Panc1 (cell line): ENCODE data around the gene NIT2. TPM values are rescaled to one million over a fixed set of nuclear protein-coding genes. Genes with fewer than 3 reads are reported as not detected.

Source experiments
- ATAC-seq: fragments of 200-7000 bp; cut with Tn5 transposase; 2 replicates; pipeline ENCODE4 v1.9.1; 2020; ENCODE audit warnings: mild to moderate bottlenecking, moderate library complexity
- BruUV-seq: library from RNA; stranded (reverse); fragments of 400-500 nt; replicated peaks from 2 replicates; lab custom pipeline; 2021; lab: Mats Ljungman, UMichigan
- CTCF ChIA-PET: fragments of 300-600 bp; sonication (Branson Sonifier 250); formaldehyde crosslinking; loops from one replicate; lab custom pipeline; 2022; ENCODE audit warnings: antibody characterized with exemption; lab: Charles Lee
- POLR2A ChIA-PET: fragments of 300-600 bp; sonication (Branson Sonifier 250); formaldehyde crosslinking; loops from one replicate; lab custom pipeline; 2022; ENCODE audit warnings: antibody characterized with exemption; lab: Charles Lee
- DNase-seq: peaks from one replicate; pipeline ENCODE4 v3.0.0-alpha.2; 2010; ENCODE audit warnings: low read depth, low spot score
- H3K27ac ChIP-seq: 2 replicates; pipeline ENCODE4 v1.5.1; 2011; ENCODE audit warnings: mild to moderate bottlenecking, low read length, inconsistent platforms
- H3K27me3 ChIP-seq: fragments of 200-500 bp; sonication (Bioruptor generic); 2 replicates; pipeline ENCODE4 v1.6.0; 2014; ENCODE audit warnings: low read length, inconsistent platforms; ENCODE audit not compliant: control insufficient read depth, insufficient read depth
- H3K36me3 ChIP-seq: fragments of 200-500 bp; sonication (Bioruptor generic); 2 replicates; pipeline ENCODE4 v1.5.1; 2014; ENCODE audit warnings: inconsistent platforms, mild to moderate bottlenecking, low read length, moderate library complexity; ENCODE audit not compliant: control insufficient read depth, insufficient read depth
- H3K4me1 ChIP-seq: 2 replicates; pipeline ENCODE4 v1.5.1; 2011; ENCODE audit warnings: inconsistent platforms, mild to moderate bottlenecking, low read length, moderate library complexity; ENCODE audit not compliant: control insufficient read depth, insufficient read depth
- H3K4me3 ChIP-seq, 2 experiments: 2 replicates each; pipeline ENCODE4 v1.5.1; 2011 to 2012; ENCODE audit warnings: low read depth in 2 of 2, low read length in 2 of 2, mild to moderate bottlenecking in 2 of 2, inconsistent platforms in 1 of 2, moderate library complexity in 1 of 2
- H3K9me3 ChIP-seq: fragments of 200-500 bp; sonication (Bioruptor generic); 2 replicates; pipeline ENCODE4 v1.5.1; 2014; ENCODE audit warnings: low read depth, mild to moderate bottlenecking, inconsistent platforms, low read length, moderate library complexity; ENCODE audit not compliant: control insufficient read depth, insufficient read depth
- POLR2AphosphoS5 ChIP-seq: IDR thresholded peaks from 2 replicates; pipeline ENCODE4 v1.6.1; 2012; ENCODE audit warnings: mild to moderate bottlenecking, low read depth, low read length, moderate library complexity
- SIN3A ChIP-seq: IDR thresholded peaks from 2 replicates; pipeline ENCODE4 v1.6.1; 2012; ENCODE audit warnings: low read depth, mild to moderate bottlenecking, low read length, moderate library complexity, borderline replicate concordance; ENCODE audit not compliant: insufficient read depth
- TCF7L2 ChIP-seq: IDR thresholded peaks from 2 replicates; pipeline ENCODE4 v1.6.1; 2011; ENCODE audit warnings: mild to moderate bottlenecking, low read depth, low read length, inconsistent platforms
- in situ Hi-C: cut with HindIII; loops from 2 replicates; pipeline ENCODE4 v1.10.0; 2016; ENCODE audit warnings: low sequenced_read_pairs, low pct_unique_long_range_greater_than_20kb
- intact Hi-C: fragments of 100-400 bp; cut with micrococcal nuclease; formaldehyde crosslinking; loops from one replicate; pipeline ENCODE4 v1.10.0; 2022; ENCODE audit not compliant: unreplicated experiment
- total RNA-seq: library from RNA; stranded (reverse); gene quantifications from one replicate; pipeline ENCODE4 v1.2.1, GENCODE V29; 2021; ENCODE audit not compliant: unreplicated experiment
- TF ChIP-seq, protein P1 (sequence below): fragments of 450-650 bp; IDR thresholded peaks from 2 replicates; pipeline ENCODE4 v1.5.1; 2017; ENCODE audit warnings: mild to moderate bottlenecking
- TF ChIP-seq, protein P2 (sequence below), 2 experiments: IDR thresholded peaks; 2 replicates each; pipeline ENCODE4 v1.6.1; 2011 to 2012; ENCODE audit warnings: low read depth in 2 of 2, control low read depth in 1 of 2, low read length in 1 of 2, mild to moderate bottlenecking in 1 of 2, moderate library complexity in 1 of 2; ENCODE audit not compliant: insufficient read depth in 1 of 2

The NIT2 gene
- total RNA-seq, 1 experiment from 2014 or later = 97.2 TPM

DNA sequence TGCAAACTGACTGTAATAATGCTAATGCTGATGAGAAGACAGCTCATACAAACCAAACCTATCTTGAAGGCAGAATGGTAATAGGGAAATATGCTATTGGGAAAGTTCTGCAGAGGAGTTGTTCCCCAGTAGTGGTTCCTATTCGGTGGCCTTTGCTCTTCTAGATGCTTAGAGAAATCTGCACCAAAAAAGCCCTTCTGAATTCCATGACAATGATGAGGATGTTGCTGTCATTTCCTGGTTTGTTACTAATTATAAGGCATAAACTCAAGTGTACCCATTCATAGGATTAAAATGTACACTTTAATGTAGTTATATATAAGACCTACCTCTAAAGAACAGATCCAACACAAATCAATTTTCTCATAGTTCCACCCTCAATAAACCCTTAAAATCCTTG, 36.2 kb downstream of the NIT2 start:
- POLR2A ChIA-PET = no interaction called here
- in situ Hi-C loops = no loop called here
- Histone ChIP-seq H3K4me3 (no peak overlapping the region), H3K4me1 (no peaks in the 10 kb centered on the region), H3K27ac (no peak overlapping the region), H3K9me3 (no peaks in the 10 kb centered on the region), H3K27me3 (no peaks in the 10 kb centered on the region), H3K36me3 (peaks cover 39% of the 10 kb centered on the region)
- no TSS peak for BruUV-seq
- CTCF ChIA-PET = no interaction called here
- TF ChIP-seq, protein P1, sequence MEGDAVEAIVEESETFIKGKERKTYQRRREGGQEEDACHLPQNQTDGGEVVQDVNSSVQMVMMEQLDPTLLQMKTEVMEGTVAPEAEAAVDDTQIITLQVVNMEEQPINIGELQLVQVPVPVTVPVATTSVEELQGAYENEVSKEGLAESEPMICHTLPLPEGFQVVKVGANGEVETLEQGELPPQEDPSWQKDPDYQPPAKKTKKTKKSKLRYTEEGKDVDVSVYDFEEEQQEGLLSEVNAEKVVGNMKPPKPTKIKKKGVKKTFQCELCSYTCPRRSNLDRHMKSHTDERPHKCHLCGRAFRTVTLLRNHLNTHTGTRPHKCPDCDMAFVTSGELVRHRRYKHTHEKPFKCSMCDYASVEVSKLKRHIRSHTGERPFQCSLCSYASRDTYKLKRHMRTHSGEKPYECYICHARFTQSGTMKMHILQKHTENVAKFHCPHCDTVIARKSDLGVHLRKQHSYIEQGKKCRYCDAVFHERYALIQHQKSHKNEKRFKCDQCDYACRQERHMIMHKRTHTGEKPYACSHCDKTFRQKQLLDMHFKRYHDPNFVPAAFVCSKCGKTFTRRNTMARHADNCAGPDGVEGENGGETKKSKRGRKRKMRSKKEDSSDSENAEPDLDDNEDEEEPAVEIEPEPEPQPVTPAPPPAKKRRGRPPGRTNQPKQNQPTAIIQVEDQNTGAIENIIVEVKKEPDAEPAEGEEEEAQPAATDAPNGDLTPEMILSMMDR = no peak
- TF ChIP-seq SIN3A (no peak), POLR2AphosphoS5 (no peak)
- TF ChIP-seq, protein P2, sequence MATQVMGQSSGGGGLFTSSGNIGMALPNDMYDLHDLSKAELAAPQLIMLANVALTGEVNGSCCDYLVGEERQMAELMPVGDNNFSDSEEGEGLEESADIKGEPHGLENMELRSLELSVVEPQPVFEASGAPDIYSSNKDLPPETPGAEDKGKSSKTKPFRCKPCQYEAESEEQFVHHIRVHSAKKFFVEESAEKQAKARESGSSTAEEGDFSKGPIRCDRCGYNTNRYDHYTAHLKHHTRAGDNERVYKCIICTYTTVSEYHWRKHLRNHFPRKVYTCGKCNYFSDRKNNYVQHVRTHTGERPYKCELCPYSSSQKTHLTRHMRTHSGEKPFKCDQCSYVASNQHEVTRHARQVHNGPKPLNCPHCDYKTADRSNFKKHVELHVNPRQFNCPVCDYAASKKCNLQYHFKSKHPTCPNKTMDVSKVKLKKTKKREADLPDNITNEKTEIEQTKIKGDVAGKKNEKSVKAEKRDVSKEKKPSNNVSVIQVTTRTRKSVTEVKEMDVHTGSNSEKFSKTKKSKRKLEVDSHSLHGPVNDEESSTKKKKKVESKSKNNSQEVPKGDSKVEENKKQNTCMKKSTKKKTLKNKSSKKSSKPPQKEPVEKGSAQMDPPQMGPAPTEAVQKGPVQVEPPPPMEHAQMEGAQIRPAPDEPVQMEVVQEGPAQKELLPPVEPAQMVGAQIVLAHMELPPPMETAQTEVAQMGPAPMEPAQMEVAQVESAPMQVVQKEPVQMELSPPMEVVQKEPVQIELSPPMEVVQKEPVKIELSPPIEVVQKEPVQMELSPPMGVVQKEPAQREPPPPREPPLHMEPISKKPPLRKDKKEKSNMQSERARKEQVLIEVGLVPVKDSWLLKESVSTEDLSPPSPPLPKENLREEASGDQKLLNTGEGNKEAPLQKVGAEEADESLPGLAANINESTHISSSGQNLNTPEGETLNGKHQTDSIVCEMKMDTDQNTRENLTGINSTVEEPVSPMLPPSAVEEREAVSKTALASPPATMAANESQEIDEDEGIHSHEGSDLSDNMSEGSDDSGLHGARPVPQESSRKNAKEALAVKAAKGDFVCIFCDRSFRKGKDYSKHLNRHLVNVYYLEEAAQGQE (IDR thresholded peaks at IDR 0.05; ENCODE audit: insufficient read depth in 1 of 2, low read depth in 2 of 2, low read length in 1 of 2) = no peak
- no peak for DNase-seq
- intact Hi-C loops = no loop called here
- ATAC-seq = no peak

DNA sequence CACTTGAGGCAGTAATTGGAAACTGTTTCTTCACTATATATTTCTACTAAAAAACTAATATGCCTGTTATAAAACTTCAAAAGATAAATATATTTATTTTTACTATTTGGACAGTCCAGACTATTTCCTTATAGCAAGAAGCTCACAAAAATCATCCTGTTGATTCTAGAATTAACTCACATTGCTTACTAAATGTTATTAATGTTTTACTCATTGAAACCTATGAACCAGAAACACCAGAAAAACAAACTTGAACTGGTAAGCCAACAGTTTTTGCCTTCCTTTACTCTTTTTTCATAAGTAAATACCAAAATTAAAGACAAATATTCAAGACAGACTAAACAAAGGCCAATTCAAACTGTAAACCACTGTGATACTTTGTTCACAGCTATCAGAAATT, 40.0 kb downstream of the NIT2 start:
- in situ Hi-C loops (no loop called here), intact Hi-C loops (no loop called here)
- H3K27me3 ChIP-seq = no peaks in the 10 kb centered on the region
- ATAC-seq (no peak), DNase-seq (no peak)
- no TSS peak for BruUV-seq
- no peaks in the 10 kb centered on the region for H3K9me3 ChIP-seq
- CTCF ChIA-PET = no interaction called here
- no peak overlapping the region for H3K4me3 ChIP-seq
- H3K27ac ChIP-seq = no peak overlapping the region
- POLR2A ChIA-PET = no interaction called here
- H3K36me3 ChIP-seq = peaks cover 33% of the 10 kb centered on the region
- TF ChIP-seq TCF7L2 (no peak), POLR2AphosphoS5 (no peak), SIN3A (no peak)
- TF ChIP-seq, protein P1 = no peak
- H3K4me1 ChIP-seq = no peaks in the 10 kb centered on the region
